Kidney epithelial cell (primary cell): ENCODE results near the gene STPG3. TPM values are rescaled to one million over a fixed set of nuclear protein-coding genes. Genes with fewer than 3 reads are reported as not detected.
A peak's percentile ranks its signal among the peaks of the same experiment; 100 is the strongest.

Source experiments
- DNase-seq: peaks from one replicate; pipeline ENCODE4 v3.0.0-alpha.2; 2010; ENCODE audit warnings: low read depth
- H3K27me3 ChIP-seq: 2 replicates; pipeline ENCODE4 v1.6.0; 2011; ENCODE audit warnings: low read length; ENCODE audit not compliant: control insufficient read depth, insufficient read depth
- H3K36me3 ChIP-seq: 2 replicates; pipeline ENCODE4 v1.5.1; 2011; ENCODE audit warnings: low read length; ENCODE audit not compliant: control insufficient read depth, insufficient read depth
- H3K4me3 ChIP-seq: 2 replicates; pipeline ENCODE4 v1.5.1; 2011; ENCODE audit warnings: low read depth, mild to moderate bottlenecking, control low read depth, low read length
- CTCF ChIP-seq: IDR thresholded peaks from 2 replicates; pipeline ENCODE4 v1.5.1; 2011; ENCODE audit warnings: mild to moderate bottlenecking, moderate library complexity, low read length, control low read depth, inconsistent platforms; ENCODE audit not compliant: insufficient read depth, poor library complexity, severe bottlenecking
- total RNA-seq: library from RNA; depleted of rRNA; stranded (reverse); fragments of >200 nt; gene quantifications from 2 replicates; pipeline ENCODE4 v1.2.3, GENCODE V29; 2015

The STPG3 gene
- total RNA-seq, 1 donor from 2014 or later, result not detected

GRCh38 chr9:137243626-137244485 lies 7.2 kb upstream of the STPG3 start:
- H3K36me3 ChIP-seq, result peaks cover 10% of the 10 kb centered on the region
- H3K27me3 ChIP-seq, result peaks cover 4% of the 10 kb centered on the region
- H3K4me3 ChIP-seq, result no peak overlapping the region
- no peak for DNase-seq
- no peak for TF ChIP-seq CTCF

GRCh38 chr9:137244486-137245449 lies 6.3 kb upstream of the STPG3 start:
- Histone ChIP-seq H3K4me3 (no peak overlapping the region), H3K27me3 (peaks cover 4% of the 10 kb centered on the region), H3K36me3 (peaks cover 10% of the 10 kb centered on the region)
- TF ChIP-seq CTCF, result peak; percentile 22
- DNase-seq, result no peak

- Histone ChIP-seq H3K27me3 (peaks cover 4% of the 10 kb centered on the region), H3K4me3 (no peak overlapping the region), H3K36me3 (peaks cover 10% of the 10 kb centered on the region)
- TF ChIP-seq CTCF, result no peak
- DNase-seq, result no peak
These were observed 5.3 kb upstream of the STPG3 start for GRCh38 chr9:137245450-137246421.

DNA sequence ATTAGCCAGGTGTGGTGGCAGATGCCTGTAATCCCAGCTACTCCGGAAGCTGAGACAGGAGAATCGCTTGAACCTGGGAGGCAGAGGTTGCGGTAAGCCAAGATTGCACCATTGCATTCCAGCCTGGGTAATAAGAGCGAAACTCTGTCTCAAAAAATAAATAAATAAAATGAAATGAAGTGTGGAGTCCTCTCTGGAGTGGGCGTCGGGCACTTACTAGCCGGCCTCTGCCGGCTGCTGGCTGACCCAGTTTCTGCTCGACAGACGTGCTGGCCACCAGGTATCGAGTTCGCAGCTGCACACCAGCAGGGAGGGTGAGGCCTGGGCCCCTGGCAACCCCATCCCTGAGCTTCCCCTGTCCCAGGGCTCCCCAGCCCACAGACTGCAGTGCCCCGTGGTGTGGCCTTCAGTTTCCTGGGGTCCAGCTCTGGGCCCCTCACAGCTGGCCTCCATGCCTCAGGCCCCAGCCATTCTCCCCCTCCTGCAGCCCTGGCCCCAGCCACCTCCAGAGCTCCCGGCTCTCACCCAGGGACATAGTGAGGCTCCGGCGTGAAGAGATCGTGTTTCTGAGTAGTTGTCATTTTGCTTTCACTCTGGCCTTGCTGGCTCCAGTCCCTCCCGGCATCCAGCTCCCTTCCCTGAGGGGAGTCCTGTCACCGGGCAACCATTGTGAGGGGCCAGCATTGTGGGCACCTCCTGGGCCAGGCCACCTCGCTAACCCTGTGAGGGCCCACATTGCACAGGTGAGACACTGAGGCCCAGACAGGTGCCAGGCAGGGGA lies 3.8 kb upstream of the STPG3 start:
- H3K36me3 ChIP-seq, result peaks cover 6% of the 10 kb centered on the region
- H3K4me3 ChIP-seq, result no peak overlapping the region
- DNase-seq, result no peak
- H3K27me3 ChIP-seq, result peaks cover 4% of the 10 kb centered on the region
- no peak for TF ChIP-seq CTCF

DNA sequence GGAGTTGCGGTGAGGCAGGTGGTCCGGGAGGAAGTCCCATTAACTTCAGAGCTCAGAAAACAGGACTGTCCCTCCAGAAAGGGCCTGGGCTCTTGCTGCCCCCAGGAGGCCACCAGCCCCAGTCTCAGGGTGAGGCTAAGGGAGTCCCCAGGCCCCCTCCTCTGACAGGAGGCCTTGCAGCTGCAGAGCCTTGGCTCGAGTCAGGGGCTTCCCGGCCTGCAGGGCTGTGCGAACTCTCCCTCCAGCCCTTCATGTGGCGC lies 3.2 kb upstream of the STPG3 start:
- Histone ChIP-seq H3K4me3 (no peak overlapping the region), H3K27me3 (peaks cover 4% of the 10 kb centered on the region), H3K36me3 (peaks cover 5% of the 10 kb centered on the region)
- no peak for DNase-seq
- no peak for TF ChIP-seq CTCF
